Measurements from ENCODE around the gene LRRC71. TPM values are rescaled to one million over a fixed set of nuclear protein-coding genes. Genes with fewer than 3 reads are reported as not detected.

LRRC71 gene
- total RNA-seq, 2 donors from 2014 or later, result not detected

- no peaks in the 10 kb centered on the region for H3K9me3 Mint-ChIP-seq
- H3K36me3 Mint-ChIP-seq, result no peaks in the 10 kb centered on the region
- no peak for ATAC-seq
- no peak overlapping the region for H3K27ac Mint-ChIP-seq
- DNase-seq (ENCODE audit: low spot score in 2 of 2), result no peak
Measured at GRCh38 chr1:156980551-156980950, 60.1 kb downstream of the LRRC71 start.

Other genes starting within 250 kb of the LRRC71 start
- gene NES, start 243.2 kb upstream of the LRRC71 start, total RNA-seq, result not detected
- gene CRABP2, start 215.0 kb upstream of the LRRC71 start, total RNA-seq, result 1 to 10 TPM; 1.6 to 2.3 TPM
- gene METTL25B, start 192.2 kb upstream of the LRRC71 start, total RNA-seq, result 10 to 100 TPM; 39.4 to 64.9 TPM
- 10 to 100 TPM; 46.2 to 50.7 TPM for gene ISG20L2, start 191.9 kb upstream of the LRRC71 start, total RNA-seq
- gene MRPL24, start 179.5 kb upstream of the LRRC71 start, total RNA-seq, result 10 to 100 TPM; 61.4 to 70.4 TPM
- gene HDGF, start 169.0 kb upstream of the LRRC71 start, total RNA-seq, result 100 to 1,000 TPM; 281 to 325 TPM
- gene PRCC, start 153.1 kb upstream of the LRRC71 start, total RNA-seq, result 10 to 100 TPM; 44.5 to 72.1 TPM
- 100 to 1,000 TPM; 186 to 215 TPM for gene SH2D2A, start 103.8 kb upstream of the LRRC71 start, total RNA-seq
- gene INSRR, start 61.5 kb upstream of the LRRC71 start, total RNA-seq, result under 1 TPM; 0.07 to 0.29 TPM
- 1 to 10 TPM; 5.3 to 7.2 TPM for gene NTRK1, start 59.8 kb upstream of the LRRC71 start, total RNA-seq
- gene PEAR1, start 26.9 kb upstream of the LRRC71 start, total RNA-seq, result under 1 TPM; 0.09 to 0.53 TPM
- 1 to 10 TPM; 3.5 to 5.8 TPM for gene ARHGEF11, start 125.1 kb downstream of the LRRC71 start, total RNA-seq
- not detected for gene ETV3L, start 179.2 kb downstream of the LRRC71 start, total RNA-seq
- gene ETV3, start 217.8 kb downstream of the LRRC71 start, total RNA-seq, result 10 to 100 TPM; 27.0 to 49.3 TPM

Measured in activated naive CD4-positive, alpha-beta T cell treated with anti-CD3 and anti-CD28 coated beads, Interleukin-2, amount 50 U/mL, for 72 hours (primary cell).